Stimulated activated CD8-positive, alpha-beta memory T cell treated with anti-CD3 and anti-CD28 coated beads, Interleukin-2, amount 100 ng/mL, for 48 hours (primary cell): Measurements from ENCODE around the gene ZNF655.
"Not testable (repeated sequence)": the region's sequence is repeated elsewhere in the genome, so short reads cannot be mapped to it uniquely, and the experiment has no call there.

Experiments
- DNase-seq, 2 donors: peaks; one replicate each; pipeline ENCODE4 v3.0.0-alpha.2; 2020; ENCODE audit warnings: low read depth in 2 of 2

The ZNF655 gene

GRCh38 chr7:99560834-99561736, 2.6 kb downstream of the ZNF655 start:
- DNase-seq, result no peak

GRCh38 chr7:99561737-99562051, 3.3 kb downstream of the ZNF655 start:
- no peak for DNase-seq

- no peak for DNase-seq
Measured at GRCh38 chr7:99562114-99562784, 3.8 kb downstream of the ZNF655 start.

GRCh38 chr7:99562832-99563231, 4.4 kb downstream of the ZNF655 start:
- DNase-seq, result no peak

GRCh38 chr7:99563650-99564049, 5.2 kb downstream of the ZNF655 start:
- DNase-seq, result no peak

GRCh38 chr7:99568770-99569169, 10.3 kb downstream of the ZNF655 start:
- not testable (repeated sequence) for DNase-seq

- DNase-seq, result no peak
Measured at GRCh38 chr7:99571768-99572167, 13.3 kb downstream of the ZNF655 start.

- DNase-seq, result no peak
Measured at GRCh38 chr7:99573257-99573656, 14.8 kb downstream of the ZNF655 start.

- DNase-seq, result no peak
Measured at GRCh38 chr7:99576251-99576650, 17.8 kb downstream of the ZNF655 start.

GRCh38 chr7:99579281-99579955, 21.0 kb downstream of the ZNF655 start:
- no peak for DNase-seq

- DNase-seq, result peak; percentile 33 to 38
Measured at GRCh38 chr7:99579956-99580777, 21.7 kb downstream of the ZNF655 start.

- DNase-seq, result not testable (repeated sequence)
Measured at GRCh38 chr7:99580778-99581332, 22.4 kb downstream of the ZNF655 start.

GRCh38 chr7:99588868-99589267, 30.4 kb downstream of the ZNF655 start:
- DNase-seq, result no peak

GRCh38 chr7:99594948-99595745, 36.7 kb downstream of the ZNF655 start:
- no peak for DNase-seq

- no peak for DNase-seq
Measured at GRCh38 chr7:99596408-99596955, 38.0 kb downstream of the ZNF655 start.

- DNase-seq, result no peak
Measured at GRCh38 chr7:99597762-99598501, 39.5 kb downstream of the ZNF655 start, which contains the start of gene TMEM225B. TSS of gene TMEM225B (plus strand) at chr7:99598267. CDS start at chr7:99604389, 6,122 bp downstream.

GRCh38 chr7:99599836-99600235, 41.4 kb downstream of the ZNF655 start:
- no peak for DNase-seq

GRCh38 chr7:99601656-99602310, 43.3 kb downstream of the ZNF655 start:
- DNase-seq, result no peak

- DNase-seq, result no peak
Measured at GRCh38 chr7:99605527-99605926, 47.1 kb downstream of the ZNF655 start.
